Inferior parietal cortex (tissue), 1 donor: ENCODE measurements around the gene BLZF1.
"Not testable (repeated sequence)": the region's sequence is repeated elsewhere in the genome, so short reads cannot be mapped to it uniquely, and the experiment has no call there.

Experiments used
- DNase-seq: peaks from one replicate; pipeline ENCODE4 v3.0.0-alpha.2; 2016; ENCODE audit errors: extremely low spot score

BLZF1 gene

GRCh38 chr1:169360415-169360814, 7.6 kb upstream of the BLZF1 start:
- no peak for DNase-seq

GRCh38 chr1:169361281-169361680, 6.7 kb upstream of the BLZF1 start:
- DNase-seq, result no peak

DNA sequence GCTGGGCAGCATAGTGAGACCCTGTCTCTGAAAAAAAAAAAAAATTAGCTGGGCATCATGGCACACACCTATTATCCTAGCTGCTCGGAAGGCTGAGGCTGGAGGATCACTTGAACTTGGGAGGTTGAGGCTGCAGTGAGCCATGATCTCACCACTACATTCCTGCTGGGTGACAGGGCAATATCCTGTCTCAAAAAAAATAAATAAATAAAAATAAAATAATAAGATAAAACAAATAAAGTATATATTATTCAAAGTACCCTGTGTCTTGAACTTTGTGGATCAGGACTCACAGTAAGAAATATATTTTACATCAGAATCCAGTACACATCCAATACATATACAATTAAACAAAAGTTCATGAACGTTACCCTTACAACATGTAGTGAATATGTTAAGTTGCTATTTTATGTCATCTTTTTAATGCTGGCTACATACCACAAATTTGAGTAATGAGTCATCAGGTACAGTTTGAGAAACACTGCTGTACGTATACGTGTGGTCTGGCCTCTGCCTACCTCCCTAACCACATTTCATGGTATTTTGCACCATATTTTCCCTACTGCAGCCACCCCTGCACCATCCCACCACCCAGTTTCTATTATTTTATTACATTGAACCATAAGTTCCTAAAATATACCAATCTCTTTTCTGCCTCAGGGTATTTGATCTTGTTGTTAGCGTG, 4.8 kb upstream of the BLZF1 start:
- no peak for DNase-seq

DNA sequence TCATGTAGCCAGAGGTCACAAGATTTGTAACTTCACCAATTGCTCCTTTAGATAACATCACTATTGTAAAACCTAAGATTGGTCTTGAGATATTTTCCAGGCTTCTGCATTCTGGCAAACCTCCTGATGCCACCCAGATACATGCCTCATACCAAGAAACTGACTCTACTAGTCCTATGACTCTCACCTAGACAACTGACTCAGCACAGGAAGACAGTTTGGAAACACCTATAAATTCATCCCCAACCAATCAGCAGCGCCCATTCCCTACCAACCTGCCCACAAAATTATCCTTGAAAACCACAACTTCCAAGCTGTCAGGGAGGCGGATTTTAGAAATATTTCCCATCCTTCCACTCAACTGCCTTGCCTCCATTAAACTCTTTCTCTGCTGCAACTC, 3.0 kb upstream of the BLZF1 start:
- no peak for DNase-seq

- DNase-seq, result peak; percentile 44
Measured at GRCh38 chr1:169367096-169367685, 804 bp upstream of the BLZF1 start.

DNA sequence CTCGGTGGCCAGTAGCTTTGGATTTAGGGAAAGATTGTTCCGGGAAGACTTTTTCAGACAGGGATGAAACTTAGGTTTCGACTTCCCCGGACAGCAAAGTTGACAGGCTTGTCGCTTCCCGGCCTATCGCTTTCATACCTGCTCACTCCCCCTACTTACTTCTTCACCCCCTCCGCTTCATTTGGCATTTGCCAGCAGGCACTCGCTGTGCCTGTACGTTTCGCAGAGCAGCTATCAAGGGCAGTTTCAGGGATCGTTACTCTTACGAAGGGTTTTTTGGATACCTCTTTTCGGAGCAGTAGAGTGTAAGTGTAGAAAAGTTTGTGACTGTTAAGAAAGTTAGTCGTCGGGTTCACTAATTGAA, 393 bp downstream of the BLZF1 start:
- DNase-seq, result no peak

GRCh38 chr1:169371404-169371803, 3.4 kb downstream of the BLZF1 start:
- DNase-seq, result no peak

DNA sequence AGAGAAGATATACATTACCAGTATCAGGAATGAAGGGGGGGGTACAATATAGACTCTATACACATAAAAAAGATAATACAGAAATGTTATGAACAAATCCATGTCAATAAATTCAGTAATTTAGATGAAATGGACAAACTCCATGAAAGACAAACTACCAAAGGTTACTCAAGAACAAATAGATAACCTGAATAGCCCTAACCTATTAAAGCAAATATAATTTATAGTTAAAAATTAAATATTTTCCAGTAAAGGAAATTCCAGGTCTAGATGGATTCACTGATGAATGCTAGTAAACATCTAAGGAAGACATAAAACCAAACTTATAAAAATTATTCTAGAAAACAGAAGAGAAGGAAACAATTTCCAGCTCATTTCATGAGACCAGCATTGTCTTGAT, 13.2 kb downstream of the BLZF1 start:
- DNase-seq, result no peak

DNA sequence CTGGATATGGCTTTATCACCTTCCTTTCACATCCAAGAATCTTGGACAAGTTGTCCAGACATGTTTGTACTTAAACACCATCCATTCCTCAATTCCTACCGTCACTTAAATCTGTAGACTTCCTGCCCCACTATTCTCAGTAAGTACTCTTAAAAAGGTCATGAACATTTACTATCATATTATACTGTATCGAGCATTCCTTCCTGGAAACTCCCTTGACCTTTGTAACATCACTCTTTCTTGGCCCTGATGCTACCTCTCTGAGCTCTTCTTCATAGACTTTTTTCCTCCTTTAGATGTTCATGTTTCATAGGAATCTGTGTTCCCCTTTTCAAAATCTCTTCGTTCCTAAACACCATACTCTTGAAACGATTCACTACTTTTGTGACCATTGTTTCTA, 15.5 kb downstream of the BLZF1 start:
- DNase-seq, result no peak

GRCh38 chr1:169387399-169387798, 19.4 kb downstream of the BLZF1 start:
- DNase-seq, result no peak

- no peak for DNase-seq
Measured at GRCh38 chr1:169390303-169390702, 22.3 kb downstream of the BLZF1 start.

- DNase-seq, result no peak
Measured at GRCh38 chr1:169392406-169392805, 24.4 kb downstream of the BLZF1 start.

GRCh38 chr1:169395955-169396354, 28.0 kb downstream of the BLZF1 start:
- DNase-seq, result no peak

GRCh38 chr1:169402578-169402977, 34.6 kb downstream of the BLZF1 start:
- not testable (repeated sequence) for DNase-seq

DNA sequence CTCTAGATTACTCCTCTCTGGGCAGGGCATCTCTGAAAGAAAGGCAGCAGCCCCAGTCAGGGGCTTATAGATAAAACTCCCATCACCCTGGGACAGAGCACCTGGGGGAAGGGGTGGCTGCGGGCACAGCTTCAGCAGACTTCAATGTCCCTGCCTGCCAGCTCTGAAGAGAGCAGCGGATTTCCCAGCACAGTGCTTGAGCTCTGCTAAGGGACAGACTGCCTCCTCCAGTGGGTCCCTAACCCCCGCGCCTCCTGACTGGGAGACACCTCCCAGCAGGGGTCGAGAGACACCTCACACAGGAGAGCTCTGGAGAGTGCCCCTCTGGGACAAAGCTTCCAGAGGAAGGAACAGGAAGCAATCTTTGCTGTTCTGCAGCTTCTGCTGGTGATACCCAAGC, 40.3 kb downstream of the BLZF1 start:
- DNase-seq, result not testable (repeated sequence)

- DNase-seq, result no peak
Measured at GRCh38 chr1:169414952-169415351, 47.0 kb downstream of the BLZF1 start.

DNA sequence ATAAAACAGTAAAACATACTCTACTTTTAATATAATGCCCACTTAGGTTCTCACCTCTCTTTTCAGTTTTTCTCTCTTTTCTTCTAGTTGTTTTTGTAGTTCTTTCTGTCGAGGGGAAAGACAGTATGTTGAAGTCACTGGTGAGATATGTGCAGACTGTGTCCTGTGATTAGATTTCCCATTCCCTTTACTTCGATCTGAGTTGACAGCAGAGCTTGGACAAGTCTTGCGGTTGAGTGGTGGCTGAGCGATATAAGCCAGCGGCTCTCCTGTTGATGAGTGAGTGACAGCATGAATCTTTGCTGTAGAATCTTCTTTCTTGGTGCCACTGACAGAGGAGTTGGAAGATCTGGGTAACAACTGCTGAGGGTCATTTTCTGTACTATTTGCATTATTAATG, 53.3 kb downstream of the BLZF1 start:
- DNase-seq, result no peak

GRCh38 chr1:169426174-169426705, 58.2 kb downstream of the BLZF1 start:
- peak; percentile 32 for DNase-seq

- DNase-seq, result peak; percentile 85
Measured at GRCh38 chr1:169427081-169427641, 59.2 kb downstream of the BLZF1 start, which contains the start of gene CCDC181. CCDC181 (minus strand) TSS chr1:169427474; CDS start chr1:169424927, 2,547 bp downstream.
